Tibial artery (tissue), 4 donors: ENCODE results near the gene TBL2.
"Not testable (repeated sequence)": the region's sequence is repeated elsewhere in the genome, so short reads cannot be mapped to it uniquely, and the experiment has no call there.

ENCODE experiments used
- DNase-seq, 2 donors: peaks; one replicate each; pipeline ENCODE4 v3.0.0-alpha.2; 2019
- H3K27ac ChIP-seq, 2 donors: fragments of 200-600 bp; sonication (generic) in 1 of 2; 1 replicate in 1 of 2; 2 replicates in 1 of 2; pipeline ENCODE4 v1.5.1; 2018 to 2019; ENCODE audit warnings: mild to moderate bottlenecking in 1 of 2
- H3K27me3 ChIP-seq, 2 donors: fragments of 200-600 bp; sonication (generic) in 1 of 2; one replicate each; pipeline versions ENCODE4 v1.5.1 to v1.6.0; 2016 to 2019
- H3K36me3 ChIP-seq, 3 donors: fragments of 200-600 bp; sonication (generic) in 2 of 3; one replicate each; pipeline ENCODE4 v1.5.1; 2016 to 2019; ENCODE audit warnings: mild to moderate bottlenecking in 2 of 3
- H3K4me1 ChIP-seq, 4 donors: fragments of 200-600 bp; sonication (generic) in 2 of 4; 1 replicate in 3 of 4; 2 replicates in 1 of 4; pipeline ENCODE4 v1.5.1; 2016 to 2019
- H3K4me3 ChIP-seq, 2 donors: fragments of 200-600 bp; sonication (generic) in 1 of 2; 1 replicate in 1 of 2; 2 replicates in 1 of 2; pipeline ENCODE4 v1.5.1; 2018 to 2019; ENCODE audit warnings: mild to moderate bottlenecking in 2 of 2
- H3K9me3 ChIP-seq, 3 donors: fragments of 200-600 bp; sonication (generic) in 1 of 3; one replicate each; pipeline ENCODE4 v1.5.1; 2016 to 2019
- intact Hi-C: fragments of 100-400 bp; cut with DNase I; formaldehyde crosslinking; loops from one replicate; pipeline ENCODE4 v1.15.0; 2023; ENCODE audit warnings: low total_unique reads
- TF ChIP-seq, protein P1 (sequence below), 2 experiments: fragments of 200-600 bp in 1 of 2; fragments of 450-650 bp in 1 of 2; IDR thresholded peaks; one replicate each; pipeline ENCODE4 v1.5.1; 2017 to 2019; ENCODE audit warnings: antibody characterized with exemption in 2 of 2, mild to moderate bottlenecking in 1 of 2, moderate library complexity in 1 of 2

TBL2 gene

DNA sequence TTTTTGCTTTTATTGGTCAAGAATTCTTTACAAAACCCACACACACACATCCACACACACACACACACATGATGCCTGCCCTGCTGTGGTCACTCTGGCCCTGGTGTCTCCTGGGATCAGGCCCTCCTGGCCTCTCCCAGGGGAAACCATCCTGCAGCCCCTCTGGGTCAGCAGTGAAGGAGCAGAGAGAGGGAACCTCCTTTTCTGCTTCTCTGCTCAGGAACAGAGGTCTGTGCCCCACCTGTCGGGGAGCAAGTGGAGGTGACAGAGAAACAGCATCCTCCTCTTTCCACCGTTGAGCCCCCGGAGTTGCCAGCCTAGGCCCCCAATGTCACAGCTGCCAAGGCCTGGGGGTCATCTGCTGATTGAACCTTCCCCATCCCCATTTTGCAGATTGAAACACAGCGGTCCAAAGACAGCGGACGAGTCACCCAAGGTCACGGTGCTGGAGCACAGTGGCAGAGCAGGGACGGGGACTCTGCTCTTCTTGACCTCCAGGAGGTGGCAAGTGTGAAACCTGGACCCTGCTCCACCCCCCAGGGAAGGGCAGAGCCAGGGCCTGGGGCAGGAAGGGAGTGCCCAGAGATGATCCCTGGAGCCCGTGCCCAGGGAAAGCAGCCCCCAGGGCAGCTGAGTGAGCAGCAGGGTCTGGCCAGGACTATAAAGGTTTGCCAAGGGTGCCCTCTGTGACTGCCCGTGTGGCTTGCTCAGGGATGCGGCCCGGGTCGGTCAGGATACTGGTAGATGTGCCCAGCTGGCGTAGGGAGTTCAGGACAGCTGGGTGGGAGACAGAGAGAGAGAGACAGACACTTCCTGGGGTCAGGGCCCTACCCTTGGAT, 15.0 kb upstream of the TBL2 start:
- no peaks in the 10 kb centered on the region for H3K4me1 ChIP-seq
- H3K27ac ChIP-seq, result no peak overlapping the region
- H3K27me3 ChIP-seq, result peaks cover 0 to 26% of the 10 kb centered on the region in 2 donors
- intact Hi-C loops, result no loop called here
- TF ChIP-seq, protein P1, sequence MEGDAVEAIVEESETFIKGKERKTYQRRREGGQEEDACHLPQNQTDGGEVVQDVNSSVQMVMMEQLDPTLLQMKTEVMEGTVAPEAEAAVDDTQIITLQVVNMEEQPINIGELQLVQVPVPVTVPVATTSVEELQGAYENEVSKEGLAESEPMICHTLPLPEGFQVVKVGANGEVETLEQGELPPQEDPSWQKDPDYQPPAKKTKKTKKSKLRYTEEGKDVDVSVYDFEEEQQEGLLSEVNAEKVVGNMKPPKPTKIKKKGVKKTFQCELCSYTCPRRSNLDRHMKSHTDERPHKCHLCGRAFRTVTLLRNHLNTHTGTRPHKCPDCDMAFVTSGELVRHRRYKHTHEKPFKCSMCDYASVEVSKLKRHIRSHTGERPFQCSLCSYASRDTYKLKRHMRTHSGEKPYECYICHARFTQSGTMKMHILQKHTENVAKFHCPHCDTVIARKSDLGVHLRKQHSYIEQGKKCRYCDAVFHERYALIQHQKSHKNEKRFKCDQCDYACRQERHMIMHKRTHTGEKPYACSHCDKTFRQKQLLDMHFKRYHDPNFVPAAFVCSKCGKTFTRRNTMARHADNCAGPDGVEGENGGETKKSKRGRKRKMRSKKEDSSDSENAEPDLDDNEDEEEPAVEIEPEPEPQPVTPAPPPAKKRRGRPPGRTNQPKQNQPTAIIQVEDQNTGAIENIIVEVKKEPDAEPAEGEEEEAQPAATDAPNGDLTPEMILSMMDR (IDR thresholded peaks at IDR 0.05), result no peak
- no peaks in the 10 kb centered on the region for H3K36me3 ChIP-seq
- no peak overlapping the region for H3K4me3 ChIP-seq
- no peaks in the 10 kb centered on the region for H3K9me3 ChIP-seq
- no peak for DNase-seq

DNA sequence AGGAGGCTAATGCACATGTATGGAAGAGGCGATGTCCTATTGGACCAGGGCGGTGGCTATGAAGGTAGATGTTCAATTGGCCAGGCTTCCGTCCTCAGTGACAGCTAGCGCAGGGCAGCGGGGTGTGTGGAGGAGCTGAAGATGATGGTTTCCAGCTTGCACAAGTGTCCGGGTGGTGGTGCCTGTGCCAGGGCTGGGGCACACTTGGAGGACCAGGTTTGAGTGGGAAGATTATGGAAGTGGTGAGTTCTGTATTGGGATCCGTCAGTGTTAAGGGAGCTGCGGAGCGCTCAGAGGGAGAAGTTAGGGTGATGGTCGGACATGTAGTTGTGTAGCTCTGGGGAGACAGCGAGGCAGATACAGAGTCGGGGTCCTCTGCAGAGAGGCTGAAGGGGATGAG, 8.5 kb upstream of the TBL2 start:
- DNase-seq, result no peak
- Histone ChIP-seq H3K27me3 (no peaks in the 10 kb centered on the region), H3K4me3 (no peak overlapping the region), H3K9me3 (no peaks in the 10 kb centered on the region), H3K4me1 (no peaks in the 10 kb centered on the region), H3K36me3 (no peaks in the 10 kb centered on the region), H3K27ac (no peak overlapping the region)
- TF ChIP-seq, protein P1 (IDR thresholded peaks at IDR 0.05), result no peak
- intact Hi-C loops, result loop anchor here (2.0 kb wide), 1 partner anchor 50 kb away; no protein-coding TSS in a partner anchor

DNA sequence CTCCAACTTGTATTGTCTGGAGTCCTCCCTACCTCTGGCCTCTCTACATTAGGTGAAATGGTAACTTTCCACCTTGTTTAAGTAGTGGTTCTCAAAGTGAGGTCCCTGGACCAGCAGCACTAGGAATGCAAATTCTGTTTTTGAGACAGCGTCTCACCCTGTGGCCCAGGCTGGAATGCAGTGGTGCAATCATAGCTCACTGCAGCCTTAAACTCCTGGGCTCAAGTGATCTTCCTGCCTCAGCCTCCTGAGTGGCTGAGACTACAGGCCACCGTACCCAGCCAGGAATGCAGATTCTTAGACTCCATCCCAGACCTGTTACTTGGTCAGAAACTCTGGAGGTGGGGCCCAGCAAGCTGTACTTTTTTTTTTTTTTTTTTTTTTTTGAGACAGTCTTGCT, 6.8 kb upstream of the TBL2 start:
- DNase-seq, result no peak
- Histone ChIP-seq H3K27me3 (no peaks in the 10 kb centered on the region), H3K9me3 (no peaks in the 10 kb centered on the region), H3K4me3 (no peak overlapping the region), H3K27ac (no peak overlapping the region), H3K36me3 (no peaks in the 10 kb centered on the region), H3K4me1 (no peaks in the 10 kb centered on the region)
- TF ChIP-seq, protein P1 (IDR thresholded peaks at IDR 0.05), result no peak
- intact Hi-C loops, result no loop called here

DNA sequence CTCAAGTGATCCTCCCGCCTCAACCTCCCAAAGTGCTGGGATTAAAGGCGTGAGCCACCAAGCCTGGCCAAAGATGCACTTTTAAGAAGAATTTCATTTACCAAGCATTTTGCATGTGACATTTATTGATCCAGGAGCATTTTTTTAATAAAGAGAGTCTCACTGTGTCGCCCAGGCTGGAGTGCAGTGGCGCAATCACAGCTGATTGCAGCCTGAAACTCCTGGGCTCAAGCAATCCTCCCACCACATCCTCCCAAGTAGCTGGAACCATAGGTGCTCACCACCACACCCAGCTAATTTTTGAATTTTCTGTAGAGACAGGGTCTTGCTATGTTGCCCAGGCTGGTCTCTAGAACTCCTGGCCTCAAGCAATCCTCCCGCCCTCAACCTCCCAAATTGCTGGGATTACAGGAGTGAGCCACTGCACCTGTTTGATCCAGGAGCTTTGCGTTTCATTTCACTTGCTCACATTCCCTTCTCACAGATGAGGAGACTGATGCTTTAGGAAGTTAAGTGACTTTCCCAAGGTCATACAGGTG, 4.4 kb upstream of the TBL2 start:
- Histone ChIP-seq H3K9me3 (no peaks in the 10 kb centered on the region), H3K27ac (no peak overlapping the region), H3K4me1 (peaks cover 0 to 10% (median 6%) of the 10 kb centered on the region in 4 donors), H3K27me3 (no peaks in the 10 kb centered on the region), H3K4me3 (no peak overlapping the region), H3K36me3 (no peaks in the 10 kb centered on the region)
- DNase-seq, result no peak
- TF ChIP-seq, protein P1 (IDR thresholded peaks at IDR 0.05), result no peak
- intact Hi-C loops, result no loop called here

DNA sequence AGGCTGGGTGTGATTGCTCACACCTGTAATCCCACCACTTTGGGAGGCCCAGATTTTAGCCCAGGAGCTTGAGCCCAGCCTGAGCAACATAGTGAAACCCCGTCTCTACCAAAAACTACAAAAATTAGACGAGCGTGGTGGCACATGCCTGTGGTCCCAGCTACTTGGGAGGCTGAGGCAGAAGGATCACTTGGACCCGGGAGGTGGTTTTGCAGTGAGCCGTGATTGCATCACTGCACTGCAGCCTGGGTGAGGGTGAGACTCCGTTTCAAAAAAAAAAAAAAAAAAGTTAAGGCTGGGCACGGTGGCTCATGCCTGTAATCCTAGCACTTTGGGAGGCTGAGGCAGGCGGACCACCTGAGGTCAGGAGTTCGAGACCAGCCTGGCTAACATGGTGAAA, 2.6 kb upstream of the TBL2 start:
- H3K9me3 ChIP-seq, DNase-seq, H3K36me3 ChIP-seq, intact Hi-C loops, H3K4me3 ChIP-seq, H3K27ac ChIP-seq, H3K27me3 ChIP-seq: not testable (repeated sequence)
- H3K4me1 ChIP-seq, result peaks cover 0 to 28% (median 19%) of the 10 kb centered on the region in 4 donors

DNA sequence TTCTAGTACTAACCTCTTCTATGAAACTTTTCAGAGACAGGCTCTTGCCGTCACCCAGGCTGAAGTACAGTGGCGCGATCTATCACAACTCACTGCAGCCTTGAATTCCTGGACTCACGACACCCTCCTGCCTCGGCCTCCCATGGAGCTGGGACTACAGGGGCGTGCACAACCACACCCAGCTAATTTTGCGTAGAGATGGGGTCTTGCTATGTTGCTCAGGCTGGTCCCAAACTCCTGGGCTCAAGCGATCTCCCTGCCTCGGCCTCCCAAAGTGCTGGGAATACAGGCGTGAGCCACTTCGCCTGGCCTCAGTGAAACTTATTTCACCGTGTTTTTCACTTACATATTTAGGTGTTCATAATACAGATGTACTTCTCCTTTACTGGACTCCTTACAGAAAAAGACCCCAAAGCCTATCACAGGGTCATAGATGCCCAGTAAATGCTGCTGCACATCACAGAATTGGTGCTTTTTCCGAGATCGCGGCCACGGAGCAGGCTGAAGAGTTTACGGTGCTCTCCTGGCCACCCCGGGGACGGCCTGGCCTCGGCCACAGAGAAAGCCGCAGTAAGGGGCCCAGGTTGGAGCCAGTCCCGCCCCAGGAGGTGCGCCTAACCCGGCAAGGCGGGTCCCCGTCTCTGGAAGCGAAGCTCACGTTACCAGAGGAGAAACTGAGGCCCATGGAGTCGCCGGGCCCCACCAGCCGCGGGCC, 595 bp downstream of the TBL2 start:
- Histone ChIP-seq H3K36me3 (peaks cover 21 to 28% (median 22%) of the 10 kb centered on the region in 3 donors), H3K4me1 (peaks cover 0 to 32% (median 20%) of the 10 kb centered on the region in 4 donors), H3K27me3 (no peaks in the 10 kb centered on the region), H3K4me3 (peak overlapping the region; percentile 74 to 94), H3K9me3 (no peaks in the 10 kb centered on the region), H3K27ac (peak overlapping the region; percentile 88 to 89)
- DNase-seq, result no peak
- intact Hi-C loops, result loop anchor here (2.0 kb wide), 2 partner anchors 17 to 57 kb away; no protein-coding TSS in a partner anchor
- TF ChIP-seq, protein P1 (IDR thresholded peaks at IDR 0.05), result no peak
